Activated CD4-positive, alpha-beta memory T cell treated with anti-CD3 and anti-CD28 coated beads, Interleukin-2, amount 10 ng/mL, durations not matched to agents 7 days and 5 days (primary cell): ENCODE data around the gene SP110. TPM values are rescaled to one million over a fixed set of nuclear protein-coding genes. Genes with fewer than 3 reads are reported as not detected.

Source experiments
- CTCF ChIA-PET: fragments of 350-600 bp; sonication (Branson Sonifier 250); formaldehyde crosslinking; loops from one replicate; lab custom pipeline; 2021; ENCODE audit warnings: antibody characterized with exemption, inconsistent platforms; lab: Charles Lee
- POLR2A ChIA-PET: fragments of 350-600 bp; sonication (Branson Sonifier 250); formaldehyde crosslinking; loops from one replicate; lab custom pipeline; 2021; ENCODE audit warnings: antibody characterized with exemption; lab: Charles Lee
- DNase-seq: peaks from one replicate; pipeline ENCODE4 v3.0.0-alpha.2; 2020
- H3K27ac Mint-ChIP-seq: one replicate; pipeline ENCODE4 v1.8.0; 2021; ENCODE audit warnings: mild to moderate bottlenecking, mixed read lengths
- H3K27me3 Mint-ChIP-seq: one replicate; pipeline ENCODE4 v1.8.0; 2021; ENCODE audit warnings: mixed read lengths
- H3K36me3 Mint-ChIP-seq: one replicate; pipeline ENCODE4 v1.8.0; 2021; ENCODE audit warnings: low read depth, mixed read lengths
- H3K4me1 Mint-ChIP-seq: one replicate; pipeline ENCODE4 v1.8.0; 2021; ENCODE audit warnings: mixed read lengths
- H3K4me3 Mint-ChIP-seq: one replicate; pipeline ENCODE4 v1.8.0; 2021; ENCODE audit warnings: mild to moderate bottlenecking, mixed read lengths
- H3K9me3 Mint-ChIP-seq: one replicate; pipeline ENCODE4 v1.8.0; 2021; ENCODE audit warnings: mixed read lengths
- total RNA-seq, 2 experiments: library from RNA; stranded (reverse); gene quantifications; one replicate each; pipeline ENCODE4 v1.2.3, GENCODE V29; 2021

Gene SP110
- total RNA-seq, 2 experiments from 2014 or later, result 125 to 128 TPM

DNA sequence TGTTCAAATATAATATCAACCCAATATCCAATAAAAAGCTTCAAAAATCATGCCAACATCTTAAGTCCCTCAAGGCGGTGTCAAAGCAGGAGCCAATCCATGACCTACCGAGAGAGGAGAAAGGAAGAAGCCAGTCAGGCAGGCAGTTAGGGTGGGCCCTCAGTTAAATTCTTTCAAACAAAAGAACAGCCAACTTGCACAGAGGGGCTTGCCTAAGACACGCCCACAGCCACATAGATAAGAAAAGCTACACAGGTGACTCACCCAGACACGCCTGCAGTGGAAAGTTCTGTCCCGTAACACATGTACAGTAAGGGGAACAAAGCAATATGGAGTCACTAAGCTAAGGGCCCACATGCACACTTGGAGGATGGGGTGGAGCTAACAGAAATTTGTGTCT lies 61.3 kb downstream of the SP110 start:
- CTCF ChIA-PET, result interaction anchor here (1.1 to 4.7 kb wide), 4 partner anchors 11 to 149 kb away, joined by 3 to 45 read pairs (median 36); partner anchors contain the start of gene SLC16A14
- H3K27ac Mint-ChIP-seq, result no peak overlapping the region
- H3K36me3 Mint-ChIP-seq, result peaks cover 1% of the 10 kb centered on the region
- H3K4me3 Mint-ChIP-seq, result no peak overlapping the region
- H3K4me1 Mint-ChIP-seq, result peaks cover 2% of the 10 kb centered on the region
- POLR2A ChIA-PET, result no interaction called here
- DNase-seq, result no peak
- H3K9me3 Mint-ChIP-seq, result no peaks in the 10 kb centered on the region
- no peaks in the 10 kb centered on the region for H3K27me3 Mint-ChIP-seq

DNA sequence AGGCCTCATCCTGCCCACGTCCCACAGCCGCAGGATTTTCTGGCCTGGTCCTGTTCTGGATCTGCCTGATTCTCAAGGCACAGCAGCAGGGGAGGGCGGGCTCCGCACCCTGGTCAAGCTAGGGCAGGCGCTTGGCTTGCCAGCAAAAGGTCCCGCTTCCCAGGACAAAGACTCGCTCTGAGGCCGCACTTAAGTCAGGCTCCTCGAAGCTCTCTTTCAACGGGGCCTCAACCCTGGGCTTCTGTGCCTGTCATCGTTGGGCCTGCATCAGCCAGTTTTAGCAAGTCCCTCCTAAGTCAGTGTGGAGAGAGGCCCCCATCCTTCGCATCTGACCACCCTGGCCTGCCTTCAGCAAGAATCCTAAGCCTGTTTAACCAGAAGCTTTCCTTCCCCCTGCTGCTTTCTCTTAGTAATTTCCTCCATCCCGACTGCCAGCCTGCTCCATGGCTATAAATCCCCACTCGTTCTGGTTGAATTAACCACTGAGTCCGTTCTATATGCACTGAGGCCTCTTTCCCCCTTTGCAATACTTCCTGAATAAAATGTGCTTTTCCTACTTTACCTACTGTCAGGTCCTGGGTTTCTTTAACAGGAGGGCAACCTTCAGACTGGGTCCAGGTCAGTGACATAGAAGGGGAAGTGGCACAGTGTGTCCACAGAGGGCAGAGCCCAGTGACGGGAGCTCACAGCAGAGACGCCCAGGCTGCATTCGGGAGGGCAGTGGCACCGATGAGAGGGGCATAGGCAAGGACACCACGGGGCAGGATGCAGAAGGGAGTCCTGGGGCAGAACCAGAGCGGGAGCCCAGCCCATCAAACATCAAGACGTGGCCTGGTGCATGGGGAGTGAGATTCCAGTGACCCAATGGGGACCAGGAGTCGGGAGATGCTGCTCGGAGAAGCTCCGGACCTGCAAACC lies 62.7 kb downstream of the SP110 start:
- H3K36me3 Mint-ChIP-seq, result no peaks in the 10 kb centered on the region
- ChIA-PET POLR2A (no interaction called here), CTCF (interaction anchor here (0.5 to 3.2 kb wide), 5 partner anchors 13 to 691 kb away, joined by 3 to 41 read pairs (median 3); no protein-coding TSS in a partner anchor)

DNA sequence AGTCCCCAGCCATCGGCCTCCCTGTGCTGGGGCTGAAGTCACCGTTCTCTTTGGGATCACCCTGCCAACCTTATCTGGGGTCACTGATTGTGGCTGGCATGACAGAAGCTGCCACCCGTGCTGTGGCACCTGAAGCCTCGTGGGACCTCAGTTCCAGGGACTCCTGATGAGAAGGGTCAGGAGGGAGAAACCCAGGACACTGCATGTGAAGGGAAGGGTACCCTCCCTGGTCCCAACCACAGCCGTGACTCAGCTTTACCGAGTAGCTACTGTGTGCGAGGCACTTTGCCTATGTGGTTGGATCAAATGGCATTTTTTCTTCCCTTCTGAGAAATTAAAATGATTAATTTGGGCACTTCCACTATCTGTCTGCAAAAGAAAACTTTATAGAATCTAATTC lies 64.4 kb downstream of the SP110 start:
- POLR2A ChIA-PET, result no interaction called here
- no peak overlapping the region for H3K4me3 Mint-ChIP-seq
- no peaks in the 10 kb centered on the region for H3K36me3 Mint-ChIP-seq
- CTCF ChIA-PET, result no interaction called here
- H3K9me3 Mint-ChIP-seq, result peaks cover 4% of the 10 kb centered on the region
- no peak overlapping the region for H3K27ac Mint-ChIP-seq
- DNase-seq, result no peak
- peaks cover 5% of the 10 kb centered on the region for H3K27me3 Mint-ChIP-seq
- H3K4me1 Mint-ChIP-seq, result peaks cover 2% of the 10 kb centered on the region

More for the DNA sequence above, 62.7 kb downstream of the SP110 start:
- peaks cover 2% of the 10 kb centered on the region for H3K4me1 Mint-ChIP-seq
- peaks cover 1% of the 10 kb centered on the region for H3K9me3 Mint-ChIP-seq
- H3K4me3 Mint-ChIP-seq, result no peak overlapping the region
- no peak for DNase-seq
- no peak overlapping the region for H3K27ac Mint-ChIP-seq
- peaks cover 2% of the 10 kb centered on the region for H3K27me3 Mint-ChIP-seq

DNA sequence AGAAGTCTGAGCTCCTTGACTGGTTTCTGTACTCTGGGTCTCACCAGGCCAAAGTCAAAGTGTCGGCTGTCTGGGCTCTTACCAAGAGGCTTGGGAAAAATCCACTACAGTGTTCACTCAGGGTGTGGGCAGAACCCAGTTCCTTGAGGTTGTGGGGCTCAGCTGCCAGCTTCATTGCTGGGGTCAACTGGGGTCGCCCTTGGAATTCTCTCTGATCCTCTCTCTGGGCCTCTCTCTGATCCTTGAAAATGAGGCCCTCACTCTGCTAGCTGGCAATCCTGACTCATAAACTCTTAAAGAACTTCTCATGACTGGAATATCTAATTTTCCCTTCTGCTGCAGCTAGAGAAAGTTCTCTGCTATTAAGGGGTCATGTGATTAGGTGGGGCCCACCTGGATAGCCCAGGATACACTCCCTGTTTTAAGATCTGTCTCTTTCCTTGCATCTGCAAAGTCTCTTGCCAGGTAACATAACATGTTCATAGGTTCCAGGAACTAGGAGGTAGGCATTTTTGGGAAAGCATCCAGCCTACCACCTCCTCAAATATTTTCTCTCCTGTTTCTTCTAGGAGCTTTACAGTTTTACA lies 66.3 kb downstream of the SP110 start:
- Mint-ChIP-seq H3K27ac (no peak overlapping the region), H3K36me3 (no peaks in the 10 kb centered on the region), H3K27me3 (peaks cover 5% of the 10 kb centered on the region), H3K9me3 (peaks cover 4% of the 10 kb centered on the region), H3K4me3 (no peak overlapping the region), H3K4me1 (peaks cover 2% of the 10 kb centered on the region)
- CTCF ChIA-PET, result interaction anchor here (1.1 to 1.4 kb wide), 2 partner anchors 9 to 86 kb away, joined by 5 to 6 read pairs; no protein-coding TSS in a partner anchor
- no peak for DNase-seq
- POLR2A ChIA-PET, result no interaction called here

DNA sequence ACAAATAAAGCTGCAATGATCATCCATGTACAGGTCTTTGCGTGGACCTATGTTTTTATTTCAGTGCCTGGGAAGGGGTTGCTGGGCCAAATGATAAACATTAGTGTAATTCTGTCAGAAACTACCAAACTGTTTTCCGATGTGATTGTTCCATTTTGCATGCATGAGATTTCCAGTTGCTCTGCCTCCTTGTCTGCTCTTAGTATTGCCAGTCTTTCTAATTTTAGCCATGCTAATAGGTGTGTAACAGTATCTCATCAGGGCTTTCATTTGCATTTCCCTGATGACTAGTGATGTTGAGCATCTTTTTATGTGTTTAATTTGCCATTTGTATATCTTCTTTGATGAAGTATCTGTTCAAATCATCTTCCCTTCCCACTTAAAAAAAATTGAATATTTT lies 67.5 kb downstream of the SP110 start:
- peaks cover 2% of the 10 kb centered on the region for H3K4me1 Mint-ChIP-seq
- DNase-seq, result no peak
- no peak overlapping the region for H3K4me3 Mint-ChIP-seq
- ChIA-PET CTCF (interaction anchor here (3.6 kb wide), 1 partner anchor 7 kb away, joined by 18 read pairs; no protein-coding TSS in a partner anchor), POLR2A (no interaction called here)
- peaks cover 4% of the 10 kb centered on the region for H3K9me3 Mint-ChIP-seq
- peaks cover 5% of the 10 kb centered on the region for H3K27me3 Mint-ChIP-seq
- H3K36me3 Mint-ChIP-seq, result no peaks in the 10 kb centered on the region
- no peak overlapping the region for H3K27ac Mint-ChIP-seq

DNA sequence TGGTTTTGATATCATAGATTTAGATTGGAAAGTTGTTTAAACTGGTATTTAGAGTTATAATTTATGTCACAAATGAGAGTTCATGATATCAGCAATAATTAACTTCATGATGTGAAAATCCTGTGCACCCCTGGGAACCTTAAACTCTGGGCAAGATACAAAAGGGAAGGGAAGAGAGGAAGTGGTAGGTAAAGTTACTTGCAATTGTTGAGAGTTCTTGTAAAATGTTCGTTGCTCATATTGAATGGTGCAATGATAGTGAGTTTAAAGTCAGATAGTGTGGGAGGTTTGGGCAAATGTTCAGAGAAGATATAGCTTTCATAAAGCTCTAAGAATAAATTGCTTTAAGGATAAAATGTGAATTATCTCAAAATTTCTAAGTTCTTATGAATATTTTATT lies 75.4 kb downstream of the SP110 start:
- H3K27ac Mint-ChIP-seq, result no peak overlapping the region
- DNase-seq, result no peak
- H3K4me3 Mint-ChIP-seq, result no peak overlapping the region
- H3K9me3 Mint-ChIP-seq, result peaks cover 13% of the 10 kb centered on the region
- peaks cover 12% of the 10 kb centered on the region for H3K27me3 Mint-ChIP-seq
- H3K4me1 Mint-ChIP-seq, result no peaks in the 10 kb centered on the region
- ChIA-PET CTCF (interaction anchor here (1.4 to 2.2 kb wide), 2 partner anchors 13 to 16 kb away, joined by 3 to 8 read pairs; no protein-coding TSS in a partner anchor), POLR2A (no interaction called here)
- H3K36me3 Mint-ChIP-seq, result peaks cover 4% of the 10 kb centered on the region

DNA sequence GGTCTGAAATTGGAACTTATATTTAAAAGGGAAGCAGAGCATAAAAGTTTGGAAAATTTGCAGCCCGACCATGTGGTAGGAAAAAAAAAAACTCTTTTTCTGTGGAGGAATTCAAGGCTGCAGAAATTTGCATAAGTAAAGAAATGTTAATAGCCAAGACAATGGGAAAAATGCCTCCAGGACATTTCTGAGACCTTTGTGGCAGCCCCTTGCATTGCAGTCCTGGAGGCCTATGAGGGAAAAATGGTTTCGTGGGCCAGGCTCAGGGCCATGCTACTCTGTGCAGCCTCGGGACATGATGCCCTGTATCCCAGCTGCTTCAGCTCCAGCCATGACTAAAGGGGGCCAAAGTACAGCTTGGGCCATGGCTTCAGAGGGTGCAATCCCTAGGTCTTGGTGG lies 79.1 kb downstream of the SP110 start:
- Mint-ChIP-seq H3K36me3 (peaks cover 4% of the 10 kb centered on the region), H3K9me3 (peaks cover 13% of the 10 kb centered on the region), H3K27me3 (peaks cover 18% of the 10 kb centered on the region), H3K4me1 (no peaks in the 10 kb centered on the region), H3K27ac (no peak overlapping the region), H3K4me3 (no peak overlapping the region)
- ChIA-PET POLR2A (no interaction called here), CTCF (no interaction called here)
- no peak for DNase-seq

DNA sequence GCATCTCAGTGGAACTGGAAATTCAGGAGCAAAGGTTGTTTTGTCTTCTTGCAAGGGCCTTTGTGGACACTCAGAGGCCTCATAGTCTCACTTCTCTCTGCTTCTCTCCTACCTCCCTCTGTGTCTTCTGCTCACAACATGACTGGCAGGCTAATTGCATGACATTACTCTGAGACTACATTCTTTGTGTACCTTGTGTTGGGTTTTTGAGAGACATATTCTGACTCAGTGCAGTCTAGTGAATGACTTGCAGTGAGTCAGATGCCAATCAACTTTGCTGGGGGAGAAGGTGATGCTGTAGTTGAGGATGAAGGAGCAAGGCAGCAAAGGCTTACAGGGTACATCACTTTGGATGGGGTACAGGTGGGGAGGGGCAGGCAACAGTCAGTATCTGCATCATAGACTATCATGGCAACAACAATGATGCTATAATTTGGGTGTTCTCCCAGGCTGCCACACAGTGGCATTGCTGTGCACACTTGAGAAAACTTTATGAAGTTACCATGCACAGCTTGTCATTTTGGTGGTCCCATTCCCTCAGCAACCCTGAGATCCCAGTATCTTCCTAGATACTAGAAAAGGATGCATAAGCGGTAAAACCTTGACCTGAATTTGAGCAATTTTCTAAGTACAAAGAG lies 81.8 kb downstream of the SP110 start:
- ChIA-PET POLR2A (no interaction called here), CTCF (interaction anchor here (1.3 to 1.8 kb wide), 2 partner anchors 19 to 22 kb away, joined by 3 to 4 read pairs; no protein-coding TSS in a partner anchor)
- no peaks in the 10 kb centered on the region for H3K4me1 Mint-ChIP-seq
- H3K36me3 Mint-ChIP-seq, result peaks cover 4% of the 10 kb centered on the region
- H3K27ac Mint-ChIP-seq, result no peak overlapping the region
- H3K9me3 Mint-ChIP-seq, result peaks cover 13% of the 10 kb centered on the region
- H3K4me3 Mint-ChIP-seq, result no peak overlapping the region
- DNase-seq, result no peak
- peaks cover 17% of the 10 kb centered on the region for H3K27me3 Mint-ChIP-seq

DNA sequence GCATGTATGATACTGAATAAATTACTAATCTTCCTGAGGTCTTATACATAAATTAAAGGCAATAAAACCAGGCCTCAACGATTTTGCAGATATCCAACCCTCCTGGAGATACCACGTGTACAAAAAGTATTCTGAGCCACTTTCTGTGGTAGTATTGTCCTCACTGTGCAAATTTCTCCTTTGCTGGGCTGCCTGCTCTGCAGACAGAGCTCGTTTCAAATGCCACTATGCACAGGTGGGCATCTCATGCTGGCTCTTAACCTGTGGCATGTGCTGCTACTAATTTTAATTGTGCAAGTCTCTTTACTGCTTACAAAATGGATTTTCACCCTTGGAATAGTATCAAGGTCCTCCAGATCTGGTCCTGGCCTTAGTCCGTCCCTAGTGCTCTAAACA lies 84.7 kb downstream of the SP110 start:
- no peaks in the 10 kb centered on the region for H3K36me3 Mint-ChIP-seq
- H3K9me3 Mint-ChIP-seq, result peaks cover 9% of the 10 kb centered on the region
- no peak for DNase-seq
- ChIA-PET CTCF (interaction anchor here (1.2 kb wide), 1 partner anchor 25 kb away, joined by 4 read pairs; no protein-coding TSS in a partner anchor), POLR2A (no interaction called here)
- H3K4me1 Mint-ChIP-seq, result no peaks in the 10 kb centered on the region
- H3K27me3 Mint-ChIP-seq, result peaks cover 9% of the 10 kb centered on the region
- no peak overlapping the region for H3K4me3 Mint-ChIP-seq
- H3K27ac Mint-ChIP-seq, result no peak overlapping the region

DNA sequence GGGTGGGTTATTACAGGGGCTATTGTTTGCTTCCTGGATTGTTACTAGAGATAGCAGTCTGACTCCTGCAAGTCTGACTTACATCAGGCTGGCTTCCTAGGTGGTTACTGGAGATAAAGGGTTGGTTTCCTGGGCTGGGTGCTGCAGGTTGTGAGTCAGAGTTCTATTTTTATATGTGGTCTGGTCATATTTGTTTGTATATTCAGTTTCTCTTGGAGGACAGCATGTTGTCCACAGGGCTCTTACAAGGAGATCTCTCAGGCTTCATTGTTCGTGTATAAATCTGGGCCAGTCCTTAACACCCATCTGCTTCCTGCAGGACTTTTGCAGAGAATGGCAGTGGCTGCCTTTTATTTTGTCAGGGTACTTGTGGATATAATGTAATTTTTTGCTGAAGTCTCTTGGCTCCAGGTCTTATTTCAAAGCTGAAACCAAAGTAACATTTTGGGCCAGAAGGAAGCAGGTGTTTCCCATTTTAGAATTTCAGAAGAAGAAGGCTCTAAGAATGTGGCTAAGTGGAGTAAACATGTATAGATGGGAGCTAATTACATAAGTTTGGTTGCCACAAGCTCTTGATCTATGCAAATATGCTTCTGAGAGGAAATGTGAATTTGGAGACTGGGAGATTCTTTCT lies 85.2 kb downstream of the SP110 start:
- H3K9me3 Mint-ChIP-seq, result peaks cover 4% of the 10 kb centered on the region
- no peak overlapping the region for H3K27ac Mint-ChIP-seq
- no peak overlapping the region for H3K4me3 Mint-ChIP-seq
- DNase-seq, result no peak
- CTCF ChIA-PET, result interaction anchor here (1.2 kb wide), 1 partner anchor 25 kb away, joined by 4 read pairs; no protein-coding TSS in a partner anchor
- H3K36me3 Mint-ChIP-seq, result no peaks in the 10 kb centered on the region
- POLR2A ChIA-PET, result no interaction called here
- peaks cover 6% of the 10 kb centered on the region for H3K27me3 Mint-ChIP-seq
- H3K4me1 Mint-ChIP-seq, result no peaks in the 10 kb centered on the region

DNA sequence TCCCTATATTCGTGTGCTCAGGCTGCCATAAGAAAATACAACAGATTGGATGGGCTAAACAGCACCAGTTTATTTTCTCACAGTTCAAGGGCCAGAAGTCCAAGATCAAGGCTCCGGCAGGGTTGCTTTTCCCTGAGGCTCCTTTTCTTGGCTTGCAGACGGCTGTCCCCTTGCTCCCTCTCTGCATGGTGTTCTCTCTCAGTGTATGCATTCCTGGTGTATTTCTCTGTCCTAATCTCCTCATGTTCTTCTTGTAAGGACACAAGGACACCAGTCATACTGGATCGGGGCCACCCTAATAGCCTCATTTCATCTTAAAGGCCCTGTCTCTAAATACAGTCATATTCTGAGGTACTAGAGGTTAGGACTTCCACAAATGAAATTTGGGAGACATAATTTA lies 88.4 kb downstream of the SP110 start:
- CTCF ChIA-PET, result no interaction called here
- Mint-ChIP-seq H3K27ac (no peak overlapping the region), H3K27me3 (peaks cover 3% of the 10 kb centered on the region), H3K4me1 (peaks cover 4% of the 10 kb centered on the region), H3K9me3 (peaks cover 4% of the 10 kb centered on the region), H3K36me3 (no peaks in the 10 kb centered on the region), H3K4me3 (no peak overlapping the region)
- DNase-seq, result no peak
- POLR2A ChIA-PET, result no interaction called here

DNA sequence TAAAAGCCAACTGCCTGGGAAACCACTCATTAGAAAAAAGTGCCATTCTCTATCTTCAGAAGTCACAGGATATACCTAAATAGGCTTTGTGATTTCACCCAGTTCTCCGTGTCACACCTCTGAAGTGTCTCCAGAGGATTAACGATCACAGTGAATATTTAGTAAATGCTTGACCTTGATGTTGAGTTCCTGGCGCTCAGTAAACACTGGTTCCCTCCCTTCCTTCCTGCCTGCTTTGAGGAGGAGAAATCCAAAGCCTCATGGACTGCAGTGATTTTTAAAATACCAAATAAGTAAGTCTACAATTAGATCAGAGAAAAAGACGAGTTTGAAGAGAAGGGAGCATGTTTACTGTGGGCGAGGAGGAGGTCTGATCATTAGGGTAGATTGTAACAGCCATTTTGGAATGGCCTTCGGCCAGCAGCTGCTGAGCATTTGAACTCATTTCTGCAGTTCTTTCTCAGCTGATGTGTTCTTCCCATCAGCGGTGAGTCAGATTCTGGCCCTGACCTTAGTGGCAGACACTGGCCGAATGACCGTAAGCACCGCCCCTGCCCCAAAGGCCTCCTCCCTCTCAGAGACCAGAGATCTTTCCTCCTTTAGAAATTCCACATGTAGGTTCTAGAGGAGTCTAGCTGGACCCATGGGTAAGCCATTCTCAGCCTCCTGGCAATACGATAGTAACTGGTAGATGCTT lies 89.0 kb downstream of the SP110 start:
- POLR2A ChIA-PET, result no interaction called here
- peaks cover 4% of the 10 kb centered on the region for H3K9me3 Mint-ChIP-seq
- no peak for DNase-seq
- CTCF ChIA-PET, result no interaction called here
- H3K4me3 Mint-ChIP-seq, result no peak overlapping the region
- H3K36me3 Mint-ChIP-seq, result no peaks in the 10 kb centered on the region
- no peak overlapping the region for H3K27ac Mint-ChIP-seq
- H3K27me3 Mint-ChIP-seq, result peaks cover 3% of the 10 kb centered on the region
- peaks cover 4% of the 10 kb centered on the region for H3K4me1 Mint-ChIP-seq
